Loucy (cell line): ENCODE data around the gene MACROD2.

Source experiments
- H2AFZ ChIP-seq: fragments of 200-600 bp; sonication (generic); 2 replicates; pipeline ENCODE4 v1.6.0; 2016; ENCODE audit warnings: antibody characterized with exemption, mild to moderate bottlenecking, low read length, moderate library complexity
- H3F3A ChIP-seq: fragments of 200-600 bp; 2 replicates; pipeline ENCODE4 v1.6.0; 2016; ENCODE audit warnings: antibody characterized with exemption, low read depth, mild to moderate bottlenecking
- H3K27me3 ChIP-seq: fragments of 200-600 bp; sonication (generic); 2 replicates; pipeline ENCODE4 v1.6.1; 2014; ENCODE audit warnings: low read length, mild to moderate bottlenecking; ENCODE audit not compliant: insufficient read depth, poor library complexity, severe bottlenecking
- H3K36me3 ChIP-seq: fragments of 200-600 bp; sonication (generic); 2 replicates; pipeline ENCODE4 v1.6.1; 2016; ENCODE audit warnings: low read length; ENCODE audit not compliant: insufficient read depth
- H3K4me1 ChIP-seq: fragments of 200-600 bp; sonication (generic); 2 replicates; pipeline ENCODE4 v1.5.1; 2014; ENCODE audit warnings: low read length, mild to moderate bottlenecking; ENCODE audit not compliant: insufficient read depth, poor library complexity, severe bottlenecking
- H3K4me2 ChIP-seq: fragments of 200-600 bp; sonication (generic); 2 replicates; pipeline ENCODE4 v1.6.0; 2014; ENCODE audit warnings: antibody characterized with exemption, low read length, low read depth, mild to moderate bottlenecking; ENCODE audit not compliant: poor library complexity, severe bottlenecking
- H3K4me3 ChIP-seq: fragments of 200-600 bp; sonication (generic); 2 replicates; pipeline ENCODE4 v1.5.1; 2014; ENCODE audit warnings: low read length, mild to moderate bottlenecking, mixed read lengths; ENCODE audit not compliant: poor library complexity, severe bottlenecking
- H3K79me2 ChIP-seq: fragments of 200-600 bp; sonication (generic); 2 replicates; pipeline ENCODE4 v1.6.1; 2014; ENCODE audit warnings: low read length; ENCODE audit not compliant: insufficient read depth
- H3K9ac ChIP-seq: fragments of 200-600 bp; sonication (generic); 2 replicates; pipeline ENCODE4 v1.6.0; 2014; ENCODE audit warnings: mild to moderate bottlenecking, low read depth, low read length, moderate library complexity; ENCODE audit not compliant: poor library complexity, severe bottlenecking
- H3K9me2 ChIP-seq: fragments of 200-600 bp; sonication (generic); replicated peaks from 2 replicates; pipeline ENCODE4 v1.6.1; 2016; ENCODE audit warnings: low read depth, low read length, mixed read lengths
- H3K9me3 ChIP-seq: fragments of 200-600 bp; sonication (generic); 2 replicates; pipeline ENCODE4 v1.6.1; 2014; ENCODE audit warnings: mild to moderate bottlenecking, antibody characterized with exemption, low read length, low read depth; ENCODE audit not compliant: insufficient read depth
- H4K20me1 ChIP-seq: fragments of 200-600 bp; sonication (generic); 2 replicates; pipeline ENCODE4 v1.6.0; 2014; ENCODE audit warnings: antibody characterized with exemption, low read length, mild to moderate bottlenecking; ENCODE audit not compliant: insufficient read depth, poor library complexity, severe bottlenecking
- CTCF ChIP-seq: fragments of 200-600 bp; sonication (generic); conservative IDR thresholded peaks from 2 replicates; pipeline ENCODE4 v1.5.1; 2014; ENCODE audit warnings: mild to moderate bottlenecking, antibody characterized with exemption, low read length
- EZH2phosphoT487 ChIP-seq: fragments of 200-600 bp; IDR thresholded peaks from 2 replicates; pipeline ENCODE4 v1.6.1; 2018; ENCODE audit warnings: antibody characterized with exemption, mild to moderate bottlenecking, moderate library complexity, borderline replicate concordance

MACROD2 gene

GRCh38 chr20:14913896-14914620 lies 918.7 kb downstream of the MACROD2 start:
- no peak for TF ChIP-seq CTCF
- no peak for TF ChIP-seq EZH2phosphoT487
- H3K27me3 ChIP-seq = no peaks in the 10 kb centered on the region
- H3K9ac ChIP-seq = no peak overlapping the region
- no peaks in the 10 kb centered on the region for H3K36me3 ChIP-seq
- H3K4me3 ChIP-seq = no peak overlapping the region
- H3K4me2 ChIP-seq = no peak overlapping the region
- H3K79me2 ChIP-seq = no peaks in the 10 kb centered on the region
- H3F3A ChIP-seq = no peaks in the 10 kb centered on the region
- H3K9me3 ChIP-seq = 0 out of 2 replicates have a peak, but pooled peaks cover 2% of the 10 kb centered on the region
- no peaks in the 10 kb centered on the region for H3K9me2 ChIP-seq
- H4K20me1 ChIP-seq = no peaks in the 10 kb centered on the region
- no peak overlapping the region for H2AFZ ChIP-seq
- H3K4me1 ChIP-seq = no peaks in the 10 kb centered on the region

- Histone ChIP-seq H3K9me2 (no peaks in the 10 kb centered on the region), H3K4me3 (no peak overlapping the region), H3K79me2 (no peaks in the 10 kb centered on the region), H2AFZ (no peak overlapping the region), H3K9ac (no peak overlapping the region), H3K4me1 (no peaks in the 10 kb centered on the region), H3F3A (no peaks in the 10 kb centered on the region), H3K9me3 (0 out of 2 replicates have a peak, but pooled peaks cover 2% of the 10 kb centered on the region), H3K36me3 (no peaks in the 10 kb centered on the region), H4K20me1 (no peaks in the 10 kb centered on the region), H3K4me2 (no peak overlapping the region), H3K27me3 (no peaks in the 10 kb centered on the region)
- no peak for TF ChIP-seq EZH2phosphoT487
- no peak for TF ChIP-seq CTCF
Measured at GRCh38 chr20:14914633-14915032, 919.3 kb downstream of the MACROD2 start.

GRCh38 chr20:14915356-14915755 lies 920.0 kb downstream of the MACROD2 start:
- TF ChIP-seq CTCF (no peak), EZH2phosphoT487 (no peak)
- no peaks in the 10 kb centered on the region for H3K27me3 ChIP-seq
- H3K4me3 ChIP-seq = no peak overlapping the region
- H4K20me1 ChIP-seq = no peaks in the 10 kb centered on the region
- H3K4me1 ChIP-seq = no peaks in the 10 kb centered on the region
- no peaks in the 10 kb centered on the region for H3K9me2 ChIP-seq
- 0 out of 2 replicates have a peak, but pooled peaks cover 2% of the 10 kb centered on the region for H3K9me3 ChIP-seq
- H2AFZ ChIP-seq = no peak overlapping the region
- no peaks in the 10 kb centered on the region for H3K79me2 ChIP-seq
- H3K36me3 ChIP-seq = no peaks in the 10 kb centered on the region
- H3K9ac ChIP-seq = no peak overlapping the region
- no peak overlapping the region for H3K4me2 ChIP-seq
- H3F3A ChIP-seq = no peaks in the 10 kb centered on the region
